AG10803 (cell line): Measurements from ENCODE around the gene BAHCC1.

Experiments
- DNase-seq: peaks from one replicate; pipeline ENCODE4 v3.0.0; 2010; ENCODE audit warnings: low read depth
- H3K4me3 ChIP-seq: 2 replicates; pipeline ENCODE4 v1.5.1; 2011; ENCODE audit warnings: mild to moderate bottlenecking, low read length, control low read depth
- CTCF ChIP-seq: conservative IDR thresholded peaks from 2 replicates; pipeline ENCODE4 v1.5.1; 2011; ENCODE audit warnings: mild to moderate bottlenecking, low read length, control low read depth, inconsistent platforms

BAHCC1 gene

GRCh38 chr17:81402530-81402941 is 7.3 kb downstream of the BAHCC1 start:
- no peak for DNase-seq
- no peak for TF ChIP-seq CTCF
- H3K4me3 ChIP-seq = peak overlapping the region; percentile 33

- peak; percentile 28 for TF ChIP-seq CTCF
These were observed 7.8 kb downstream of the BAHCC1 start for GRCh38 chr17:81402981-81403467.

GRCh38 chr17:81403671-81404534 is 8.6 kb downstream of the BAHCC1 start:
- H3K4me3 ChIP-seq = peak overlapping the region; percentile 43
- peak; percentile 55 for DNase-seq
- TF ChIP-seq CTCF = no peak

More at GRCh38 chr17:81402981-81403467, 7.8 kb downstream of the BAHCC1 start:
- H3K4me3 ChIP-seq = peak overlapping the region; percentile 33
- DNase-seq = no peak

GRCh38 chr17:81404558-81405165 is 9.4 kb downstream of the BAHCC1 start:
- DNase-seq = no peak
- H3K4me3 ChIP-seq = no peak overlapping the region
- TF ChIP-seq CTCF = no peak

- TF ChIP-seq CTCF = no peak
- peak; percentile 85 for DNase-seq
- no peak overlapping the region; the same call in 1 of the 2 replicates for H3K4me3 ChIP-seq
These were observed 10.2 kb downstream of the BAHCC1 start for GRCh38 chr17:81405411-81405872.

GRCh38 chr17:81406117-81406953 is 11.1 kb downstream of the BAHCC1 start:
- no peak overlapping the region for H3K4me3 ChIP-seq
- TF ChIP-seq CTCF = no peak
- no peak for DNase-seq
